ENCODE measurements around the gene CLC.
"Not testable (repeated sequence)": the region's sequence is repeated elsewhere in the genome, so short reads cannot be mapped to it uniquely, and the experiment has no call there.

CLC gene

GRCh38 chr19:39728040-39728439, 9.8 kb downstream of the CLC start:
- DNase-seq: no peak

GRCh38 chr19:39727070-39727800, 10.6 kb downstream of the CLC start:
- DNase-seq: no peak

- DNase-seq: no peak
Observed at GRCh38 chr19:39725995-39726394, 11.8 kb downstream of the CLC start.

GRCh38 chr19:39720144-39720543, 17.7 kb downstream of the CLC start:
- DNase-seq: not testable (repeated sequence)

GRCh38 chr19:39710333-39710890, 27.4 kb downstream of the CLC start:
- no peak for DNase-seq

- no peak for DNase-seq
Observed at GRCh38 chr19:39709026-39709872, 28.6 kb downstream of the CLC start.

GRCh38 chr19:39708594-39708993, 29.2 kb downstream of the CLC start:
- DNase-seq: no peak

- peak; percentile 46 to 50 for DNase-seq
Observed at GRCh38 chr19:39705578-39706188, 32.1 kb downstream of the CLC start.

GRCh38 chr19:39704181-39705044, 33.4 kb downstream of the CLC start, which contains the start of gene LGALS14:
Gene LGALS14, plus strand, starts transcription at chr19:39704481. Its CDS starts 48 bp downstream, at chr19:39704529.
- DNase-seq: peak; percentile 43 to 52

GRCh38 chr19:39701291-39701690, 36.5 kb downstream of the CLC start:
- DNase-seq: no peak

GRCh38 chr19:39698535-39698934, 39.3 kb downstream of the CLC start:
- DNase-seq: no peak

- no peak for DNase-seq
Observed at GRCh38 chr19:39696387-39696786, 41.4 kb downstream of the CLC start.

GRCh38 chr19:39695759-39696158, 42.1 kb downstream of the CLC start:
- no peak for DNase-seq

GRCh38 chr19:39692822-39693221, 45.0 kb downstream of the CLC start:
- no peak for DNase-seq

- no peak for DNase-seq
Observed at GRCh38 chr19:39692166-39692565, 45.7 kb downstream of the CLC start.

- DNase-seq: not testable (repeated sequence)
Observed at GRCh38 chr19:39688637-39689036, 49.2 kb downstream of the CLC start.

- no peak for DNase-seq
Observed at GRCh38 chr19:39686739-39687138, 51.1 kb downstream of the CLC start.

GRCh38 chr19:39684267-39684666, 53.6 kb downstream of the CLC start:
- no peak for DNase-seq

GRCh38 chr19:39681416-39681815, 56.4 kb downstream of the CLC start:
- DNase-seq: no peak
